ENCODE data around the gene YOD1.

The YOD1 gene

GRCh38 chr1:207002724-207003146 lies 48.3 kb downstream of the YOD1 start:
- TF ChIP-seq CTCF (conservative IDR thresholded peaks at IDR 0.05; ENCODE audit: low read depth, low read length): no peak
- DNase-seq (ENCODE audit: low read depth): peak; percentile 23
- no peak overlapping the region for H3K4me3 ChIP-seq (ENCODE audit: low read depth, low read length)

GRCh38 chr1:207001492-207002245 lies 49.3 kb downstream of the YOD1 start:
- no peak for TF ChIP-seq CTCF (conservative IDR thresholded peaks at IDR 0.05; ENCODE audit: low read depth, low read length)
- no peak for DNase-seq (ENCODE audit: low read depth)
- no peak overlapping the region for H3K4me3 ChIP-seq (ENCODE audit: low read depth, low read length)

- DNase-seq (ENCODE audit: low read depth): no peak
- TF ChIP-seq CTCF (conservative IDR thresholded peaks at IDR 0.05; ENCODE audit: low read depth, low read length): no peak
- no peak overlapping the region for H3K4me3 ChIP-seq (ENCODE audit: low read depth, low read length)
Measured at GRCh38 chr1:207000651-207001291, 50.2 kb downstream of the YOD1 start.

GRCh38 chr1:206998816-206999215 lies 52.2 kb downstream of the YOD1 start:
- H3K4me3 ChIP-seq (ENCODE audit: low read depth, low read length): no peak overlapping the region
- TF ChIP-seq CTCF (conservative IDR thresholded peaks at IDR 0.05; ENCODE audit: low read depth, low read length): no peak
- no peak for DNase-seq (ENCODE audit: low read depth)

Measured in choroid plexus epithelial cell (primary cell).